Neutrophil (primary cell): Measurements from ENCODE around the gene RAB36.

Experiments used
- H3K27ac ChIP-seq: fragments of 200-600 bp; sonication (generic); 2 replicates; pipeline ENCODE4 v1.5.1; 2016; ENCODE audit warnings: mild to moderate bottlenecking, moderate library complexity
- H3K27me3 ChIP-seq: fragments of 200-600 bp; sonication (generic); 2 replicates; pipeline ENCODE4 v1.6.0; 2016; ENCODE audit warnings: mild to moderate bottlenecking
- H3K36me3 ChIP-seq: fragments of 200-600 bp; sonication (generic); 2 replicates; pipeline ENCODE4 v1.5.1; 2017
- H3K4me1 ChIP-seq, 2 experiments: fragments of 200-600 bp in 1 of 2; sonication (generic) in 1 of 2; 1 replicate in 1 of 2; 2 replicates in 1 of 2; pipeline versions ENCODE4 v1.5.1 to v1.6.1; 2013 to 2016; ENCODE audit warnings: low read depth in 1 of 2, low read length in 1 of 2, mild to moderate bottlenecking in 1 of 2, moderate library complexity in 1 of 2; ENCODE audit not compliant: control insufficient read depth in 1 of 2, insufficient read depth in 1 of 2
- H3K4me3 ChIP-seq, 2 experiments: fragments of 200-600 bp in 1 of 2; sonication (generic) in 1 of 2; 1 replicate in 1 of 2; 2 replicates in 1 of 2; pipeline ENCODE4 v1.5.1; 2013 to 2016; ENCODE audit warnings: low read depth in 1 of 2, low read length in 1 of 2, mild to moderate bottlenecking in 1 of 2, moderate library complexity in 1 of 2
- H3K9me3 ChIP-seq: fragments of 200-600 bp; sonication (generic); 2 replicates; pipeline ENCODE4 v1.5.1; 2016
- TF ChIP-seq, protein P1 (sequence below): fragments of 200-600 bp; sonication (generic); IDR thresholded peaks from 2 replicates; pipeline ENCODE4 v1.5.1; 2016; ENCODE audit warnings: antibody characterized with exemption

The RAB36 gene

DNA sequence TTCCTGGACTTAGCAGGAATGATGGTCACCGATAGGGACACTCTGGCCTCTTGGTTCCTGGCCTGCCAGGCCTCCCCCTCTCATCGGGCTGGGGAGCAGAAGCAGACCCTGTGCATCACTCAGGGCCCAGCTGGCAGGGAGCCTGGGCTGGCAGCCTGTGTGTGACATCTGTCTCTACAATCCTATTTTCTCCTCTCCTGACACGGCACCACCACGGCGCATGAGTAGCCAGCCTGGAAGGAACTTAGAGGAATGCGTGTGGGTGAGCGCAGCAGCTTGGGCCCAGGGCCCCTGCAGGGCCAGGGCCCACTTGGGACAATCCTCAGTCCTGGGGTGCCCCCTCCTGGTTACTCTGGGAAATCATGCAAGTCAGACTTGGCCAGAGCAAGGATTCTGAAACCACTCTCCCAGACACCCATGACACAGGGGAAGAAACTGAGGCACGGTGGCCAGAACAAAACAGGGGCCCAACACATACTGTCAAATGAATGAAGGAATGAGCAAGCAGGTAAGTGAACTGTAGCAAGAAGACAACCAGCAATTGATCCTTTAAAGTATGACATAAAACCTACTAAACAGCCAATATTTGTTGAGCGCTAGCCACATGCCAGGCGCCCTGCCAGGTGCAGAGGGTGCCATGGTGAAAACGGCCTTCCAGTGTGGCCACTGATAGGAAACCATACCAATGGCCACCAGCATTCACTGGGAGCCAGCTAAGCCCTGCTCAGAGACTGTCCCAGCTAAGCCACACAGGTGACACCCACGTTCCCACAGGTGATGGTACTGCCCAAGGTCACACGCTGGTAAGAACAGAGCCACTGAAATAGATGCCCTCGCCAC lies 16.8 kb upstream of the RAB36 start:
- TF ChIP-seq, protein P1, sequence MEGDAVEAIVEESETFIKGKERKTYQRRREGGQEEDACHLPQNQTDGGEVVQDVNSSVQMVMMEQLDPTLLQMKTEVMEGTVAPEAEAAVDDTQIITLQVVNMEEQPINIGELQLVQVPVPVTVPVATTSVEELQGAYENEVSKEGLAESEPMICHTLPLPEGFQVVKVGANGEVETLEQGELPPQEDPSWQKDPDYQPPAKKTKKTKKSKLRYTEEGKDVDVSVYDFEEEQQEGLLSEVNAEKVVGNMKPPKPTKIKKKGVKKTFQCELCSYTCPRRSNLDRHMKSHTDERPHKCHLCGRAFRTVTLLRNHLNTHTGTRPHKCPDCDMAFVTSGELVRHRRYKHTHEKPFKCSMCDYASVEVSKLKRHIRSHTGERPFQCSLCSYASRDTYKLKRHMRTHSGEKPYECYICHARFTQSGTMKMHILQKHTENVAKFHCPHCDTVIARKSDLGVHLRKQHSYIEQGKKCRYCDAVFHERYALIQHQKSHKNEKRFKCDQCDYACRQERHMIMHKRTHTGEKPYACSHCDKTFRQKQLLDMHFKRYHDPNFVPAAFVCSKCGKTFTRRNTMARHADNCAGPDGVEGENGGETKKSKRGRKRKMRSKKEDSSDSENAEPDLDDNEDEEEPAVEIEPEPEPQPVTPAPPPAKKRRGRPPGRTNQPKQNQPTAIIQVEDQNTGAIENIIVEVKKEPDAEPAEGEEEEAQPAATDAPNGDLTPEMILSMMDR = peak; percentile 77
- no peak overlapping the region for H3K27ac ChIP-seq
- H3K27me3 ChIP-seq = no peaks in the 10 kb centered on the region
- H3K36me3 ChIP-seq = no peaks in the 10 kb centered on the region
- no peaks in the 10 kb centered on the region for H3K4me1 ChIP-seq
- no peak overlapping the region for H3K4me3 ChIP-seq
- no peaks in the 10 kb centered on the region for H3K9me3 ChIP-seq

GRCh38 chr22:23129149-23129548 lies 16.1 kb upstream of the RAB36 start:
- no peak overlapping the region for H3K27ac ChIP-seq
- no peaks in the 10 kb centered on the region for H3K4me1 ChIP-seq
- TF ChIP-seq, protein P1 = no peak
- H3K36me3 ChIP-seq = no peaks in the 10 kb centered on the region
- no peaks in the 10 kb centered on the region for H3K27me3 ChIP-seq
- no peak overlapping the region for H3K4me3 ChIP-seq
- H3K9me3 ChIP-seq = no peaks in the 10 kb centered on the region

DNA sequence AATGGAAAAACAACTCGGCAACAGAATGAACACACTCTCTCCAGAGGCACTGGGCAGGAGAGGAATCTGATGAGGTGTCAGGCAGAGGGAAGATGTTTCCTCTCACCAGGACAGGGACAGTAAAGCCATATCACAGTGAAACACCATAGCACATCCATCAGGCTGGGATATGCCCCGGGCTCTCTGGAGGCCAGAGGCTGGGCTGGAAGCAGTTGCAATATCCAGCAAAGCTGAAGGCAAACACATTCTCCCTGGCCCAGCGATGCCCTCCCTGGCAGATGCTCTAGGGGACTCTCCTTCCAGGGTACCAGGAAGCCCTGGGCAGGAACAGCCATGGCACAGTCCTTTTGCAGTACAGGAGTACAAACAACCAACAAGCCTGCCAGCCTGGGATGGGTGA lies 14.6 kb upstream of the RAB36 start:
- H3K9me3 ChIP-seq = no peaks in the 10 kb centered on the region
- H3K36me3 ChIP-seq = no peaks in the 10 kb centered on the region
- H3K4me3 ChIP-seq = no peak overlapping the region
- H3K4me1 ChIP-seq = no peaks in the 10 kb centered on the region
- H3K27ac ChIP-seq = no peak overlapping the region
- TF ChIP-seq, protein P1 = no peak
- no peaks in the 10 kb centered on the region for H3K27me3 ChIP-seq

GRCh38 chr22:23131931-23132330 lies 13.3 kb upstream of the RAB36 start:
- no peaks in the 10 kb centered on the region for H3K9me3 ChIP-seq
- TF ChIP-seq, protein P1 = no peak
- H3K36me3 ChIP-seq = no peaks in the 10 kb centered on the region
- no peaks in the 10 kb centered on the region for H3K4me1 ChIP-seq
- no peak overlapping the region for H3K4me3 ChIP-seq
- no peak overlapping the region for H3K27ac ChIP-seq
- H3K27me3 ChIP-seq = no peaks in the 10 kb centered on the region

- Histone ChIP-seq H3K27ac (no peak overlapping the region), H3K27me3 (no peaks in the 10 kb centered on the region), H3K9me3 (no peaks in the 10 kb centered on the region), H3K4me1 (peaks cover 2% of the 10 kb centered on the region in 2 experiments), H3K4me3 (no peak overlapping the region), H3K36me3 (no peaks in the 10 kb centered on the region)
- TF ChIP-seq, protein P1 = no peak
Observed at GRCh38 chr22:23132376-23133091, 12.7 kb upstream of the RAB36 start.
